ENCODE measurements around the gene KLHL18.

DNA sequence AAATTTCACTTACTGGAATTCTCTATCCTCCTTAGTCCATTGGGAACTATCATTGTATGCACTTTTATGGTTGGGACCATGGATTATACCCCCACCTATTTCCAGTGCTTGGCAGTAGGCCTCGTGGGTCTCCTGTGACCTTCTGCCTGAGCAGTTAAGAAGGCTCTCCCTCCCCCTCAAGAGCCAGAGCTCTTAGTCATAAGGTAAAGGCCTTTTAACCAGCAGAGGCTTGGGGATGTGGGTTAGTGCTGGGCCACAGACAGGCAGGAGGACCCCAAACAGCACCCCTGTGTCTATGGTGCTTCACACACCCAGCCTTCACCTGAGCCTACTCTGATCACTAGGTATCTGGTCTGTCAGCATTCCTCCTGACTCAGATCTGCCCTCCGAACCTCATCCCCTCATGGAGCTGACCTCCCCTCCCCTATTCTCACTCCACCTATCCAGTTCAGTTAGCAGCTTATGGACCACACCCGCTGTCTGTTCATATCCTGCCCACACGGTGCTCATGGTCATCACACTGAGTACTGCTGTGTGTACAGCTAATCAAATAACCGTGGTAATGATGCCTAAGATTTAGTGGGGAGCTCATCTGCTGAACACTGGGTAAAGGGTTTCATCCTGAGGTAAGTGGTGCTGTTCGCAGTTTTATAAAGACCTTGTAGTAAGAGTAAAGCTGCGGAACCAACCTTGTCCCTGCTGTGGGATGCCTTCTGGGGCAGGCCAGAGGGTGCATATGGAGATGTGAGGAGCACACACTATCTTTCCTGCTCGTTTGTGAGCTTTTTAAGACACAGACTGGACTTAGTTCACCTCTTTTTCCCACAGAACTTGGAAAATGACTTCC lies 40.9 kb downstream of the KLHL18 start:
- TF ChIP-seq, protein P1, sequence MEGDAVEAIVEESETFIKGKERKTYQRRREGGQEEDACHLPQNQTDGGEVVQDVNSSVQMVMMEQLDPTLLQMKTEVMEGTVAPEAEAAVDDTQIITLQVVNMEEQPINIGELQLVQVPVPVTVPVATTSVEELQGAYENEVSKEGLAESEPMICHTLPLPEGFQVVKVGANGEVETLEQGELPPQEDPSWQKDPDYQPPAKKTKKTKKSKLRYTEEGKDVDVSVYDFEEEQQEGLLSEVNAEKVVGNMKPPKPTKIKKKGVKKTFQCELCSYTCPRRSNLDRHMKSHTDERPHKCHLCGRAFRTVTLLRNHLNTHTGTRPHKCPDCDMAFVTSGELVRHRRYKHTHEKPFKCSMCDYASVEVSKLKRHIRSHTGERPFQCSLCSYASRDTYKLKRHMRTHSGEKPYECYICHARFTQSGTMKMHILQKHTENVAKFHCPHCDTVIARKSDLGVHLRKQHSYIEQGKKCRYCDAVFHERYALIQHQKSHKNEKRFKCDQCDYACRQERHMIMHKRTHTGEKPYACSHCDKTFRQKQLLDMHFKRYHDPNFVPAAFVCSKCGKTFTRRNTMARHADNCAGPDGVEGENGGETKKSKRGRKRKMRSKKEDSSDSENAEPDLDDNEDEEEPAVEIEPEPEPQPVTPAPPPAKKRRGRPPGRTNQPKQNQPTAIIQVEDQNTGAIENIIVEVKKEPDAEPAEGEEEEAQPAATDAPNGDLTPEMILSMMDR (optimal IDR thresholded peaks at IDR 0.05 in 1 of 3, IDR thresholded peaks at IDR 0.05 in 1 of 3, conservative IDR thresholded peaks at IDR 0.05 in 1 of 3; ENCODE audit: extremely low read depth in 1 of 3, insufficient read depth in 2 of 3, low read length in 3 of 3) = no peak
- no peak for TF ChIP-seq EZH2 (IDR thresholded peaks at IDR 0.05; ENCODE audit: low read length)
